NB4 (cell line): ENCODE measurements around the gene DLX4.
A peak's percentile ranks its signal among the peaks of the same experiment; 100 is the strongest.

Experiments
- DNase-seq: peaks from one replicate; pipeline ENCODE4 v3.0.0; 2010; ENCODE audit warnings: low read depth
- H3K4me3 ChIP-seq: one replicate; pipeline ENCODE4 v1.5.1; 2011; ENCODE audit warnings: mild to moderate bottlenecking, low read depth, low read length, moderate library complexity
- CTCF ChIP-seq: IDR thresholded peaks from one replicate; pipeline ENCODE4 v1.5.1; 2012; ENCODE audit warnings: low read depth, low read length
- MAX ChIP-seq: IDR thresholded peaks from 2 replicates; pipeline ENCODE4 v1.6.1; 2011; ENCODE audit warnings: low read depth, low read length
- MYC ChIP-seq: IDR thresholded peaks from 2 replicates; pipeline ENCODE4 v1.6.1; 2011; ENCODE audit warnings: low read depth, low read length
- POLR2A ChIP-seq: IDR thresholded peaks from 2 replicates; pipeline ENCODE4 v1.6.1; 2011; ENCODE audit warnings: mild to moderate bottlenecking; ENCODE audit not compliant: insufficient read length; ENCODE audit errors: extremely low read depth

DLX4 gene

GRCh38 chr17:49992191-49992932 lies 23.4 kb downstream of the DLX4 start:
- DNase-seq = no peak
- TF ChIP-seq MYC (no peak), MAX (no peak)
- no peak overlapping the region for H3K4me3 ChIP-seq

- no peak overlapping the region for H3K4me3 ChIP-seq
- no peak for DNase-seq
Observed at GRCh38 chr17:49992933-49993422, 24.0 kb downstream of the DLX4 start.

GRCh38 chr17:49993423-49994060 lies 24.6 kb downstream of the DLX4 start:
- no peak overlapping the region for H3K4me3 ChIP-seq
- TF ChIP-seq MYC (no peak), POLR2A (no peak), CTCF (no peak), MAX (no peak)
- peak; percentile 25 for DNase-seq

More at GRCh38 chr17:49992933-49993422, 24.0 kb downstream of the DLX4 start:
- TF ChIP-seq POLR2A (no peak), MAX (no peak), MYC (no peak), CTCF (no peak)

GRCh38 chr17:49994085-49995054 lies 25.4 kb downstream of the DLX4 start:
- TF ChIP-seq CTCF = no peak
- TF ChIP-seq MAX = no peak
- no peak for TF ChIP-seq POLR2A
- TF ChIP-seq MYC = no peak
- DNase-seq = peak; percentile 20
- H3K4me3 ChIP-seq = no peak overlapping the region

- DNase-seq = peak; percentile 85
- H3K4me3 ChIP-seq = no peak within 1 kb of the TSS
- TF ChIP-seq MYC (0 out of 2 replicates have a peak, but pooled peaks have one; percentile 14), POLR2A (no peak), MAX (no peak)
Observed at GRCh38 chr17:49995055-49995738, 26.2 kb downstream of the DLX4 start, which contains the start of gene DLX3. Gene DLX3 (minus strand): TSS chr17:49995224. CDS start chr17:49994998, 226 bp downstream.

GRCh38 chr17:49996121-49996494 lies 27.1 kb downstream of the DLX4 start:
- no peak for DNase-seq
- no peak overlapping the region for H3K4me3 ChIP-seq
- TF ChIP-seq MYC = no peak
- TF ChIP-seq POLR2A = no peak
- TF ChIP-seq CTCF = no peak
- no peak for TF ChIP-seq MAX
